Uterus (tissue), 2 donors: ENCODE measurements around the gene FAM217B.

Experiments used
- CTCF ChIP-seq, 4 experiments: fragments of 200-600 bp in 2 of 4; fragments of 450-650 bp in 2 of 4; sonication (generic) in 2 of 4; IDR thresholded peaks; one replicate each; pipeline ENCODE4 v1.5.1; 2016 to 2019; ENCODE audit warnings: antibody characterized with exemption in 4 of 4, mild to moderate bottlenecking in 2 of 4, moderate library complexity in 1 of 4
- POLR2A ChIP-seq, 2 donors: fragments of 450-650 bp; IDR thresholded peaks; one replicate each; pipeline ENCODE4 v1.6.1; 2016; ENCODE audit warnings: antibody characterized with exemption in 2 of 2, mild to moderate bottlenecking in 1 of 2, moderate library complexity in 1 of 2

- no peak for TF ChIP-seq CTCF (IDR thresholded peaks at IDR 0.05)
- TF ChIP-seq POLR2A (IDR thresholded peaks at IDR 0.05) = no peak
These were observed 46.9 kb downstream of the FAM217B start for GRCh38 chr20:59987135-59987534.
